Left renal pelvis (tissue), 4 donors: Measurements from ENCODE around the gene BTBD1. TPM values are rescaled to one million over a fixed set of nuclear protein-coding genes. Genes with fewer than 3 reads are reported as not detected.

Experiments
- DNase-seq, 4 donors: peaks; one replicate each; pipeline ENCODE4 v3.0.0-alpha.2; 2013; ENCODE audit warnings: low read depth in 4 of 4, low spot score in 3 of 4
- polyA plus RNA-seq, 4 donors: library from polyadenylated mRNA; unstranded; fragments of 120-200 nt; gene quantifications; one replicate each; pipeline ENCODE4 v1.2.1, GENCODE V29; 2013; ENCODE audit not compliant: insufficient read length in 4 of 4

Gene BTBD1
- polyA plus RNA-seq, 4 donors, result 59.9 to 87.0 (median 66.5) TPM

DNA sequence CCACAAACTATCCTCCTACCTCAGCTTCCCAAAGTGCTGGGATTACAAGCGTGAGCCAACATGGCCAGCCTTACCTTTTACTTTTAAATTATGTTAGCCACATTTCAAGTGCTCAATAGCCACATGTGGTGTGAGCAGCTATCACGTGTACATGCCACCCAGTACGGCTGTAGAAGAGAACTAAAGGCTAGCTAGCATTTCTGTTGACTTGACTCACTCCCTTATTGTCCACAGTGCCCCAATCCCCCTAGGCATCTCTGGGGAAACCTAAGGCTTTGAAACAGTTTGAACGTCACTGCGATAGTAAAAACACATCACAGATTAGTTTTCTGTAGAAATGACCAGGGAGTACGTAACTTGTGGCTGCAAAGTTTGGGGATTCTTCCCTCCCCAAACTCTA, 67.6 kb downstream of the BTBD1 start:
- no peak for DNase-seq

GRCh38 chr15:82995938-82996337, 71.1 kb downstream of the BTBD1 start:
- DNase-seq, result no peak

GRCh38 chr15:82995076-82995475, 72.0 kb downstream of the BTBD1 start:
- DNase-seq, result no peak

DNA sequence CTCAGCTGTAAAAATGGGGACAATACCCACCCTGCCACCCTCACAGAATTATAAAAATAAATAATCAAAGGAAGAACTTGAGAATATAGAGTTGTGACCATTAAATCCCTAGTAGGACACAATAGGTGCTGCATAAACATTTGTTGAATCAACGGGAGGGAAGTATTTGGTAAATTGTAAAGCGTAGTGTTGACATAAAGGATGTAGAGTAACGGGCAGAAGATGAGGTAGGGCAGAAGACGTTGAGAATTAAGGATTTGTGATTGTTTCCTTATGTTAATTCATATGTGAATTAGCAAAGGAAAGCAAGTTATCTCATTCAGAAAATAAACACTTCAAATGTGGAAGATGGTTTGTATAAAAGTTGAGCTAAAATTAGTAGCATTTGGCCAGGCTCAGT, 73.9 kb downstream of the BTBD1 start:
- no peak for DNase-seq

DNA sequence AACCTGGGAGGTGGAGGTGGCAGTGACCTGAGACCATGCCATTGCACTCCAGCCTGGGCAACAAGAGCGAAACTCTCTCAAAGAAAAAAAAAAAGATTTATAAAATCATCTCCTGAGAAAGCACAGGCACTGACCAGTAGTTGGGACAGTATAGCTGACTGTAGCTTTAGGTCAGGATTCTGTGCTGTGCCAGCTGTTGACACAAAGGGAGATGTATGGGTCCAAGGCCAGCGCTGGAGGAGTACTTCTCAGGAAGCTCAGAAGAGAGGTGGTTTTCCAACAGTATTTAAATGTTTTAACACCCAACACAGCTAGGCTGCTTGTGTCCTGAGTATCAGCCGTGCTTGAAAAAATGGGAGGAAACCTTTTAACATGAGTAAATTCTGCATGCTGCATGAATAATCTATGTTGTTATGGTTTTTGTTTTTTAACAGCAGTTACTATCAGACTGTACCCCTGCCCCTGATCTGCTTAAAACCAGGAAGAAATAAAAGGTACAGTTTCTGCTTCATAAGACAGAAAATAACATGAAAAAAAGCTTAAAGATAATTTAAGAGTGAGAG, 74.5 kb downstream of the BTBD1 start:
- DNase-seq, result no peak

- DNase-seq, result no peak
These were observed 80.6 kb downstream of the BTBD1 start for GRCh38 chr15:82986442-82986780.

DNA sequence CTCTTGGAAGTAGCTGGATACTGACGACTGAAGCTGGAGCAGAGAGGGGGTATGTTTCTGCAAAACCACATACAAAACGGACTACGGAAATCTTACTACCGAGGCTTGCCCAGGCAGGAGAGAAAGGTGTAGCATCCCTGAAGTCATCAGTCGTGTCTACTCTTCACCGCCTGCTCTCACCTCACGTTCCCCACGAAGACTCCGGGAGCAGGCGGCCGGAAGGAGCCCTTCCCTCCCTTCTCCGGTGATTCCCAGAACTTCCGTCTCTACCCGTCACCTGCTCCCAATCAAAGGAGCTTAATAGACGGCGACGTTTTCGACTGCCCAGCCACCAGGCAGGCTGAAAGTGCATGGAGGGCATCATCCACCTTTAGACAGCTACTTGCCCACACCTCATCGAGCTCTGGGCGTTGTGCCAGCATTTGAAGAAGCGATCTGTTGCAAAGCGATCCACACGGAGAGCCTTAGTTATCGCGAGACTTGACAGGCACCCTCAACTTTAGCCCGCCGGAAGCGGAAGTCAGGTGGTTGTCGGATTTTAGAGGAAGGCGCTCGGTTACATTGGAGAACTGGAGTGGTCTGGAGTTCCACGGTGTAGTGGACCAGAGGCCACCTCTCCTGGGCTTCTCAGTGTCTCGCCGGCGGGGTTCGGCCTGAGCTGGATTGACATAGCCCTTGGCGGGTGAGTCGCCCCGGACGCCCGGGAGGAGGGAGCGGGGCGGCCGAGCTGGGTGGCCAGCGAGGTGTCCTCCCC, 81.2 kb downstream of the BTBD1 start, which contains the start of gene RAMAC:
RAMAC (plus strand) TSS at position 523 of the 754 bp plus-strand sequence. CDS start 2,809 bp downstream, outside the sequence.
- DNase-seq, result peak; percentile 90 to 96 (median 95)

- DNase-seq, result no peak
These were observed 86.1 kb downstream of the BTBD1 start for GRCh38 chr15:82980981-82981380.

DNA sequence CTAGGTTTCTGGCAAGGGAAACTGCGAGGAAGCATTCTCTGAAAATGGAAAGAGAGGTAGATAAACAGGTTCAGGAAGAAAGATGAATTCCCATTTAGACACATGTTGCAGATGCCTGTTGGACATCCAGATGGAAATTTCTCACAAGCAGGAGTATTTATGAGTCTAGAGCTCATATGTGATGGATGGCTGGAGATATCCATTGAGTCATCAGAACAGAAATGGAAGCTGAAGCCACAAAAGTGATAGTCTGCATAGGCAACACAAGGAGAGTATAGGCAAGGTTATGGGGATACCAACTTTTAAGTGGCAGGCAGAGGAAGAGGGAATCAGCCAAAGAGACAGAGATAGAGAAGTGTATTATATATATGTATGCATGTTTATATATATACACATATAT, 87.3 kb downstream of the BTBD1 start:
- no peak for DNase-seq

DNA sequence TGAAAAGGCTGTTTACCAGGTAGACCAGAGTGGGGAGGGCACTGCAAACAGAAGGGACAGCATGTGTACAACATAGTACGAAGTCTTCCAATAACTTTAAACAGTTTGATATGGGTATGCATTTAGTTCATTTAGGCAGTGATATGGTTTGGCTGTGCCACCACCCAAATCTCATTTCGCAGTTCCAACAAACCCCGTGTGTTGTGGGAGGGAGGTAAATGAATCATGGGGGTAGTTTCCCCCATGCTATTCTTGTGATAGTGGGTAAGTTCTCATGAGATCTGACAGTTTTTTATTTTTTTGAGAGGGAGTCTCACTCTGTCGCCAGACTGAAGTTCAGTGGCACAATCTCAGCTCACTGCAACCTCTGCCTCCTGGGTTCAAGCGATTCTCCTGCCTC, 88.6 kb downstream of the BTBD1 start:
- DNase-seq, result no peak

DNA sequence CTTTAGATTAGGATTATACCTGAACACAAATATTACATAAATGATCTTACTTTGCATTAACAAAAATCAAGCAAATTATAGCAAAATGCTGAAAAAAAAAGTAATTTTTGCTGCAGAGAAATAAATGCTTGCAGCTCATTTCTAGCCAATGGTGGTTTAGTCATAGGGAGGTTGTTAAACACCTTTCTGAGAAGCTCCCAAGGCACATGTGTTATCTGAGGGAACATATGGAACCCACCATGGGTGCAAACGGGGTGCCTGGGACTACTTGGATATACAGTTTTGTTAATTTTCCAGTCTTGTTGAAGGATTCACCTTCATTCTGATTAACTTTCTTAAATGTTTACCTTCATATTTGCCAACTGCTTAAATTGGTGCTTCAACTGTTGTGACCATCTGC, 90.0 kb downstream of the BTBD1 start:
- no peak for DNase-seq

DNA sequence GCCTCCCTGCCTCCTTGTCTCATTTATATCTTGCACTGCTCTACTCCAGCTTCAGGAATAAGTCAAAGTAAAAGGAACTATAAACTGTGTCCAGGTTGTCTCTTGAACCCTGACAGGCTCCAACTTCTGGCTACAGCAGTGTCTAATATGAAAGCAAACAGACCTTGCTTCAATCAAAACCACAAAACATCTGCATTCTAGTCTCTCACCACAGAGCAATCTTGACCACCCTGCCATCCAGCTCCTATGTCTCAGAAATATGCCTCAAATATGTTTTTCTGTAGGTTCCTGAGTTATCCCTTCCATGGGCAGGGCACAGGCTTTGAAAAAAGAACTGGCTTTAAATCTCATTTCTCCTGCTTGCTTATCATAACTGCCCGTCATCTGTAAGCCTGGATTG, 94.1 kb downstream of the BTBD1 start:
- no peak for DNase-seq

GRCh38 chr15:82971218-82971984, 95.7 kb downstream of the BTBD1 start:
- no peak for DNase-seq

- no peak for DNase-seq
These were observed 96.4 kb downstream of the BTBD1 start for GRCh38 chr15:82970696-82971095.

GRCh38 chr15:82970078-82970686, 96.9 kb downstream of the BTBD1 start:
- no peak for DNase-seq

DNA sequence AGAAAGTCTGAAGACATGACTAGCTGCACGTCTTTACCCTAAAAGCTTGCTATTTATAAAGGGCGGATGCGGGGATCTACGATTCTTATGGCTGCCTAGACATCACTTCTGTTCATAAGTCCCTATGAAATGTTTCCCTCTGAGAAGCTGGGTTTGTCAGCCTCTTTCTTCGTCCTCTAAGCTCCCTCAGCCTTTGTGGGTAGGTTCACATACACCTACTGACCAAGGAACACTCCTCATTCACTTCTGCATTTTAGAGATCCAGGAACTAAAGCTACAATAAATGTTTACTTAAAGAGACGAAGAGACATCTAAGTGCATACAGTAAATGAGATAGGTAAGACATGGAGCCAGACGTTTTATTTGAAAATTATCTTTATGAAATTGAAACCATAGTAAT, 97.7 kb downstream of the BTBD1 start:
- no peak for DNase-seq

DNA sequence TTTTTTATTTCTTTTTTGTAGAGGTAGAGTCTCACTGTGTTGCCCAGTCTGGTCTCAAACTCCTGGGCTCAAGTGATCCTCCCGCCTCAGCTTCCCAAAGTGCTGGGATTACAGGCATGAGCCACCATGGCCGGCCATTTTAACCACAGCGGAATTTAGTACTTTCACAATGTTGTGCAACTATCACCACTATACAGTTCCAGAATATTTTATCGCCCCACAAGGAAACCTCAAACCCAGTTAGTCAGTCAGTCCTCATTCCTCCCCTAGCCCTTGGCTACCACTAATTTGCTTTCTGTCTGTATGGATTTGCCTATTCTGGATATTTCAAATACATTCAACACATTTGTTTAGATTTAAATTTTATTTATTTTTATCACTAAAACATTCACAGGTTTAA, 99.0 kb downstream of the BTBD1 start:
- DNase-seq, result no peak

- DNase-seq, result no peak
These were observed 100.4 kb downstream of the BTBD1 start for GRCh38 chr15:82966671-82967071.
